Lower leg skin (tissue), 3 donors: ENCODE measurements around the gene NFRKB.

ENCODE experiments used
- POLR2A ChIP-seq, 2 donors: fragments of 450-650 bp; IDR thresholded peaks; one replicate each; pipeline ENCODE4 v1.6.1; 2016 to 2017; ENCODE audit warnings: antibody characterized with exemption in 2 of 2, mild to moderate bottlenecking in 1 of 2, moderate library complexity in 1 of 2
- TF ChIP-seq, protein P1 (sequence below), 3 donors: fragments of 450-650 bp; IDR thresholded peaks; one replicate each; pipeline ENCODE4 v1.5.1; 2016; ENCODE audit warnings: antibody characterized with exemption in 3 of 3, mild to moderate bottlenecking in 3 of 3, moderate library complexity in 2 of 3

DNA sequence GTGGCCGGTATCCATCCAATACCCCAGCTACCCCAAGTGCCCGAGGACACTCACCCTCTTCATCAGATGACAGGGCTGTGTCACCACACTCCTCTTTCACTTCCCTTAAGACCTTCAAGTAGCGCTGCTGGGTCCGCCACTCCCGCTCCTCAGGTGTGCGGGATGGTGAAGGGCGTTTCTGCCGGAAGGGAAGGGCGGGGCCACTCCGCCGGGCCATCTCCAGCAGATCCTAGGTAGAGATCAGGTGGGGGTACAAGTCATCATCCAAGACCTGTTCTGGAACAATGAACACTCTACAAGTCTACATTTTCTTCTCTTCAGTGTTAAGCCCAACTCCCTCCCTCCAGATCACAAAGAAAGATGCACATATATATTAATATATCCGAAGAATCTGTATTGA, 10.0 kb downstream of the NFRKB start:
- TF ChIP-seq, protein P1, sequence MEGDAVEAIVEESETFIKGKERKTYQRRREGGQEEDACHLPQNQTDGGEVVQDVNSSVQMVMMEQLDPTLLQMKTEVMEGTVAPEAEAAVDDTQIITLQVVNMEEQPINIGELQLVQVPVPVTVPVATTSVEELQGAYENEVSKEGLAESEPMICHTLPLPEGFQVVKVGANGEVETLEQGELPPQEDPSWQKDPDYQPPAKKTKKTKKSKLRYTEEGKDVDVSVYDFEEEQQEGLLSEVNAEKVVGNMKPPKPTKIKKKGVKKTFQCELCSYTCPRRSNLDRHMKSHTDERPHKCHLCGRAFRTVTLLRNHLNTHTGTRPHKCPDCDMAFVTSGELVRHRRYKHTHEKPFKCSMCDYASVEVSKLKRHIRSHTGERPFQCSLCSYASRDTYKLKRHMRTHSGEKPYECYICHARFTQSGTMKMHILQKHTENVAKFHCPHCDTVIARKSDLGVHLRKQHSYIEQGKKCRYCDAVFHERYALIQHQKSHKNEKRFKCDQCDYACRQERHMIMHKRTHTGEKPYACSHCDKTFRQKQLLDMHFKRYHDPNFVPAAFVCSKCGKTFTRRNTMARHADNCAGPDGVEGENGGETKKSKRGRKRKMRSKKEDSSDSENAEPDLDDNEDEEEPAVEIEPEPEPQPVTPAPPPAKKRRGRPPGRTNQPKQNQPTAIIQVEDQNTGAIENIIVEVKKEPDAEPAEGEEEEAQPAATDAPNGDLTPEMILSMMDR (IDR thresholded peaks at IDR 0.05), result no peak
- TF ChIP-seq POLR2A (IDR thresholded peaks at IDR 0.05), result no peak
